K562 (cell line): ENCODE results near the gene CTDNEP1. TPM values are rescaled to one million over a fixed set of nuclear protein-coding genes. Genes with fewer than 3 reads are reported as not detected.

Experiments
- BHLHE40 ChIP-seq: IDR thresholded peaks from 2 replicates; pipeline ENCODE4 v1.6.1; 2011; ENCODE audit warnings: low read length, improper control_type of control experiment
- ERF ChIP-seq: fragments of 450-650 bp; formaldehyde crosslinking; IDR thresholded peaks from 2 replicates; pipeline ENCODE4 v1.4.0; 2020; ENCODE audit warnings: mild to moderate bottlenecking, mixed read lengths
- GTF3C2 ChIP-seq: IDR thresholded peaks from 3 replicates; pipeline ENCODE4 v1.6.1; 2011; ENCODE audit warnings: borderline replicate concordance, mild to moderate bottlenecking, moderate library complexity; ENCODE audit not compliant: insufficient read length; ENCODE audit errors: extremely low read depth
- HDAC1 ChIP-seq, 2 experiments: fragments of 450-650 bp; IDR thresholded peaks; 2 replicates each; pipeline ENCODE4 v1.6.1; 2016 to 2017; ENCODE audit warnings: inconsistent platforms in 1 of 2, mild to moderate bottlenecking in 1 of 2, moderate library complexity in 1 of 2
- NONO ChIP-seq, 2 experiments: fragments of 200-400 bp in 1 of 2; fragments of 450-650 bp in 1 of 2; formaldehyde crosslinking in 1 of 2; IDR thresholded peaks; 2 replicates each; pipeline ENCODE4 v1.6.1; 2017; ENCODE audit warnings: low read depth in 2 of 2, mild to moderate bottlenecking in 2 of 2, moderate library complexity in 2 of 2, low read length in 1 of 2
- POLR3A ChIP-seq: IDR thresholded peaks from 2 replicates; pipeline ENCODE4 v1.6.1; 2011; ENCODE audit warnings: borderline replicate concordance, mild to moderate bottlenecking, moderate library complexity; ENCODE audit not compliant: insufficient read length, insufficient read depth; ENCODE audit errors: extremely low read depth
- PYGO2 ChIP-seq: fragments of 450-650 bp; IDR thresholded peaks from 2 replicates; pipeline ENCODE4 v1.6.1; 2016; ENCODE audit warnings: mild to moderate bottlenecking, missing genetic modification characterization, moderate library complexity, missing compliant biosample characterization
- SAFB2 ChIP-seq: fragments of 200-400 bp; formaldehyde crosslinking; IDR thresholded peaks from 2 replicates; pipeline ENCODE4 v1.6.1; 2018; ENCODE audit warnings: borderline replicate concordance, low read length, low read depth, moderate library complexity; ENCODE audit not compliant: severe bottlenecking
- STAG1 ChIP-seq: sonication (generic); formaldehyde crosslinking; IDR thresholded peaks from 2 replicates; pipeline ENCODE4 v1.5.0; 2020; ENCODE audit warnings: missing genetic modification reagents, borderline replicate concordance
- TEAD1 ChIP-seq, 2 experiments: fragments of 450-650 bp in 1 of 2; sonication (generic) in 1 of 2; formaldehyde crosslinking; IDR thresholded peaks; 2 replicates each; pipeline versions ENCODE4 v1.4.0 to v1.8.0; 2020 to 2022; ENCODE audit warnings: mild to moderate bottlenecking in 2 of 2, missing genetic modification reagents in 1 of 2
- ZBTB33 ChIP-seq: sonication (generic); formaldehyde crosslinking; IDR thresholded peaks from 2 replicates; pipeline ENCODE4 v1.8.1; 2023; ENCODE audit warnings: mild to moderate bottlenecking, missing genetic modification reagents
- ZBTB34 ChIP-seq: fragments of 250-450 bp; sonication (Bioruptor Pico); IDR thresholded peaks from 2 replicates; pipeline ENCODE4 v1.8.0; 2021; ENCODE audit warnings: mild to moderate bottlenecking, moderate library complexity
- ZBTB7A ChIP-seq: IDR thresholded peaks from 2 replicates; pipeline ENCODE4 v1.6.1; 2011; ENCODE audit warnings: low read depth, mild to moderate bottlenecking, low read length, moderate library complexity, borderline replicate concordance; ENCODE audit not compliant: control insufficient read depth
- ZNF280A ChIP-seq: fragments of 450-650 bp; IDR thresholded peaks from 2 replicates; pipeline ENCODE4 v1.6.1; 2018; ENCODE audit warnings: mild to moderate bottlenecking, low read depth; ENCODE audit not compliant: partially characterized antibody
- polyA plus RNA-seq, 8 experiments: library from polyadenylated mRNA; depleted of rRNA in 4 of 8; stranded (reverse) in 5 of 8; unstranded in 3 of 8; fragments of >200 nt; fragmentation: Nextera tagmentation in 2 of 8; fragmentation: Illumina TruSeq in 1 of 8; extraction: Ambion mirVana in 2 of 8; extraction: Trizol in 1 of 8; gene quantifications; 2 replicates each; pipeline versions ENCODE4 v1.2.1 to v1.2.3, GENCODE V29; 2011 to 2014; ENCODE audit warnings: inconsistent platforms in 1 of 8, missing spikeins in 1 of 8
- total RNA-seq, 7 experiments: library from RNA; depleted of rRNA in 6 of 7; stranded (reverse); fragments of >200 nt in 6 of 7; fragmentation: Illumina TruSeq in 2 of 7; extraction: Trizol in 2 of 7; gene quantifications; 2 replicates each; pipeline versions ENCODE4 v1.2.1 to v1.2.3, GENCODE V29; 2011 to 2021; ENCODE audit warnings: low replicate concordance in 1 of 7

The CTDNEP1 gene
- total and polyA plus RNA-seq, 9 of the 15 experiments (the other 6 are each of a cell fraction or from before 2014, with no cell fraction given), result 10.7 to 150 (median 28.5) TPM

- TF ChIP-seq ZBTB34 (CRISPR knock-in tag) (no peak), GTF3C2 (no peak), HDAC1 (IDR thresholded peaks at IDR 0.05) (peak in 1 of 2 experiments; percentile 52; a peak in 1 of 4 replicates), ERF (CRISPR knock-in tag) (no peak), ZBTB7A (peak; percentile 36; the same call in 1 of the 2 replicates), NONO (IDR thresholded peaks at IDR 0.05; ENCODE audit: low read depth in 2 of 2, low read length in 1 of 2) (0 out of 4 replicates have a peak, but pooled peaks of 1 of the 2 experiments have one; percentile 32), ZNF280A (no peak), POLR3A (no peak), SAFB2 (no peak), TEAD1 (CRISPR knock-in tag; IDR thresholded peaks at IDR 0.05) (peak in 1 of 2 experiments; percentile 63; a peak in 1 of 4 replicates), STAG1 (CRISPR knock-in tag) (peak; percentile 42; the same call in 1 of the 2 replicates), ZBTB33 (CRISPR knock-in tag) (peak; percentile 56; the same call in 1 of the 2 replicates), PYGO2 (tag) (no peak), BHLHE40 (peak; percentile 82)
Measured at GRCh38 chr17:7296189-7296861, 44.8 kb upstream of the CTDNEP1 start (continued).
